Right ventricle myocardium inferior (tissue), 1 donor: ENCODE measurements around the gene ABI2. TPM values are rescaled to one million over a fixed set of nuclear protein-coding genes. Genes with fewer than 3 reads are reported as not detected.
"Not testable (repeated sequence)": the region's sequence is repeated elsewhere in the genome, so short reads cannot be mapped to it uniquely, and the experiment has no call there.

Experiments
- ATAC-seq: fragments of 200-7000 bp; cut with Tn5 transposase; one replicate; pipeline ENCODE4 v1.9.1; 2020; ENCODE audit warnings: mild to moderate bottlenecking, moderate library complexity
- DNase-seq: peaks from one replicate; pipeline ENCODE4 v3.0.0; 2021; ENCODE audit errors: missing footprints
- intact Hi-C: fragments of 100-400 bp; cut with DNase I; formaldehyde crosslinking; loops from one replicate; pipeline ENCODE4 v1.11.0; 2022
- total RNA-seq: library from RNA; stranded (reverse); fragmentation: NEBNext Ultra II Directional; extraction: Animal tissue kit (Norgen Biotek cat#: 25700); gene quantifications from one replicate; pipeline ENCODE4 v1.2.1, GENCODE V29; 2021
- donor health status: DM: no; HTN: yes; CAD: no; lungs with severe emphysema.

ABI2 gene
- total RNA-seq, 1 donor from 2014 or later, result 43.5 TPM

DNA sequence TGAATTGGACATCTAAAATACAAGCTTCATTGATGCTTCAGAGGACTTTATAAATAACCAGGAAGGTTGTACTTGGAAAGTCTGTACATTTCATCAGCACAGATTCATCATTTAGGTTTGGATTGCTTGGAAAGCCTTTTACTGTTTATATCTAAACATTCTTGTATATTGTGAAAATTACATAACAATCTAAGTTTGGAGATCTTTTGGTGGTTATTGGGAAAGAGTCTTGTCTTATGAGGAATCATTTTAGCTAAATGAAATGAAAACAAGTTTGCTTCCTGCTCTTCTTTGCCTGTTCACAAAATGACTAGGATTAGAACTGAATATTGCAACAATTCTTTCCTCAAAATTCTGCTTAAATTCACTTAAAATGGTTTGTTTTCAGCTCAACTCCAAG, 79.3 kb downstream of the ABI2 start:
- intact Hi-C loops, result no loop called here
- DNase-seq (no peak), ATAC-seq (no peak)

DNA sequence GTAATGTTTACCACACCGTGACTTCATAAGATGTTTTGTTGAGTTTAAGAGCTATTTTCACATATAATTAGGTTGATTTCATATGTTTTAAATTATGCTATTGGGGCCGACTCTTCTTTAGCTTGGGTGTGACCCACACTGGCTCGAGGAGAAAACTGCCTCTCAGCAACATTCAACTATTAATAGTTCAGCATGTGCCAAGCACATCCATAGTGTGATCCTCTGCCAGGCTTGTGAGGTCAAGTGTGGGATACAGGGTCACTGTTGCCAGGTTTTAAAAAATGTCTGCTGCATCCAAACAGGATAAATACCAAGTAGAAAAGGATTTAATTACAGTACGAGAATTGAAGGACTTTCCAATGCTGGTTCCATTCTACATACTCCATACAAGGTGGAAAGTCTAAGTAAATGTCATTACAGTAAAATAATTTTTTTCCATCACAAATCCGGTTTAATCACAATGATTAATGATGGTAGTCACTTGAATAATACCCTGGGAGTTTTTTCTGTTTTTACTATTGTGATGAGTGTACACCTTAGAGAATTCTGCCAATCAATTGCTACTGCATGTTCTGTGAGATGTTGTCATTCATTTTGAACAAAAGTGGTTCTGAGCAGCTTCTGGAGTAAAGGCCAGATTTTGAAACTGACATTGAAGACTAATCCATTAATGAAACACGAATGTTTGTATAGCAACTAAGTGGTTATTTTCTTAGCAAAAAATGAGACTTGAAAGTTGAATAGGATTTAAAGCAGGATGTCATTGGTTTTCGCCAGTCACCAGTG, 84.5 kb downstream of the ABI2 start:
- intact Hi-C loops, result loop anchor here (5.0 kb wide), 1 partner anchor 85 kb away; the partner anchor contains the start of gene ABI2
- ATAC-seq (peak; percentile 94), DNase-seq (no peak)

DNA sequence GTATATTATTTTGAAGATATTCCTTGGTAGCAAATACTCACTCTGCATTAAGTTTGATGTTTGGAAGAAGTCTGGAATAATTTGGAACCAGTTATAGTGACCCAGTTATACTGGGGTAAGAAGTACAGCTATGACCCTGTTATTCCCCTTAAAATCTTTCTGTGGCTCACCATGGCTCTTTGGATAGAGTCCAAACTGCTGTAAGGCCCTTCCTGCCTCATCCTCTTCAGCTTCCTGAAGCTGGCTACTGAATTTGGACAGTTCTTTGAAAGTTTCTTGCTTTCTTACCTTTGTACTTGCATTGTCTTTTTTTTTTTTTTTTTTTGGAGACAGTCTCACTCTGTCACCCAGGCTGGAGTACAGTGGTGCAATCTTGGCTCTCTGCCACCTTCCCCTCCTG, 85.6 kb downstream of the ABI2 start:
- ATAC-seq (no peak), DNase-seq (no peak)

DNA sequence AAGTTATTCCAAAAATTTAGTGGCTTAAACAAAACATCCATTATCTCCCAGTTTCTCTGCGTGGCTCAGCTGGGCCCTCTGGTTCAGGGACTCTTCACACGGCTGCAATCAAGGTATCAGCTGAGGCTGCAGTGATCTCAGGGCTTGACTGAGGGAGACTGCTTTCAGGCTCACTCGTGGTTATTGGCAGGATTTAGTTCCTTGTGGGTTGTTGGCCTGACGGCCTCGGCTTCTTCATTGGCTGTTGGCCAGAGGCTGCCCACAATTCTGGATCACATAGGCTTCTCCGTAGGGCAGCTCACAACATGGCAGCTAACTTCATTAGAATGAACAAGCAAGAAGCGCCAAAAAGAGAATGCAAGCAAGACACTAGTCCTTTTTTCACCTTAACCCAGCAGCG, 90.1 kb downstream of the ABI2 start:
- intact Hi-C loops, result no loop called here
- no peak for DNase-seq
- no peak for ATAC-seq

More for the DNA sequence above, 85.6 kb downstream of the ABI2 start:
- intact Hi-C loops, result loop anchor here (5.0 kb wide), 1 partner anchor 86 kb away; the partner anchor contains the start of gene ABI2

DNA sequence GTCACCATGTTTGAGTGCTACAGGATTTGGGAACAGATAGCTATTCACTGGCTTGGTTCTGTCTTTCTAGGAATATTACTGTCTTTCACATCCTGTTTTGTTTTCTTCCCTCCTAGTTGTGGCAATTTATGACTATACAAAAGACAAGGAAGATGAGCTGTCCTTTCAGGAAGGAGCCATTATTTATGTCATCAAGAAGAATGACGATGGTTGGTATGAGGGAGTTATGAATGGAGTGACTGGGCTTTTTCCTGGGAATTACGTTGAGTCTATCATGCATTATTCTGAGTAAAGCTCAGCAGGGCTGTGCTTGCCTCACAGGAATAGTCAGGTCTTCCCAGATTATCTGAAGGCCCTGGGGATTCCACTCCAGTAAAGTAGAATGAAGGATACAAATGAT, 98.9 kb downstream of the ABI2 start:
- ATAC-seq (no peak), DNase-seq (no peak)
- intact Hi-C loops, result no loop called here

DNA sequence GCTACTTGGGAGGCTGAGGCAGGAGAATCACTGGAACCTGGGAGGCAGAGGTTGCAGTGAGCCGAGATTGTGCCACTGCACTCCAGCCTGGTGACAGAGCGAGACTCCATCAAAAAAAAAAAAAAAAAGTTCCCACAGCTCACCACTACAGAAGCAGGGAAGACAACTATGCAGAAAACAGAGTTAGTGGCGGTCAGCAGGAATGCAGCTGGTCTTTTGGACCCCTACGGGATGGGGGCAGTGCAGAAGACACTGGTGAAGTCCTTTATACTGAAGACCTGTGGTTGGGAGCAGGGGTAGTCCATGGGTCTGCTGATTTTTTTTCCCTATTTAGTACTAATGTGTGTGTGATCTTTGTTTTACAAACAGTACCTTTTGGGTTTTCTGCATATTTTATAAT, 101.4 kb downstream of the ABI2 start:
- ATAC-seq, DNase-seq, intact Hi-C loops: not testable (repeated sequence)

DNA sequence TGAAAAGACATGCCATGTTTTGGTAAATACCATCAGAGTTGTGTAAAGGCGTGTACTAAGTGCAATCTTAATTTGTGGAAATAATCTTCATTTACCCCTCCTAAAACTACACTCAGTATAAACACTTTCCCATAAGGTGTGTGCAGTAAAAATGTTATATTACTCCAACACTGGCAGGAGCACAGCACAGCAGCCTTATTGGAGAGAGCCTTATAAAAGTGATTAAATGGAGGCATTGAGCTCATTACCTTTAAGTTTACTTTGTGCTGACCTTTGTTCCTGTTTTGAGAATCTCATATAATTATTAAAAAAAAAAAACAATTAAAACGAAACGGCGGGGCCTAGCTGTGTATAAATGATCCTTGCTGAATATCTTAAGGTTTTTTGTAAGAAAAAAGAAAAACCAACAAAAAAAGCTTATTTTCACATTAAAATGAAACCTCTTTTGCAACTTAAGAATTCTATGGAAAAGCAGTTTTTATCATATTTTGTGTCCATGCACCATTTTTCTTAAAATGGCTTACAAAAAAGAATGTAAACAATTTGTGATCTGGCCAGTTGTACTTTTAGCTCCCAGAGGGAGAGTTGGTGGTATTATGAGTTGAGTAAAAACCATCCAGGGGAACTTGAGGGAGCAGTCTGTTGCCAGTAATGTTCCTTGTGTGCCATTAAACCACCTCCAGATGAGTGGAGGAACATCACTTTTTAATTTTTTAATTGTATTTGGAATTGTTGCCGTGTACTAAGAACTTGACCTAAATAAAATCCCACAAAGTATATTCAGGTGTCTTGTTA, 103.4 kb downstream of the ABI2 start:
- intact Hi-C loops, result no loop called here

DNA sequence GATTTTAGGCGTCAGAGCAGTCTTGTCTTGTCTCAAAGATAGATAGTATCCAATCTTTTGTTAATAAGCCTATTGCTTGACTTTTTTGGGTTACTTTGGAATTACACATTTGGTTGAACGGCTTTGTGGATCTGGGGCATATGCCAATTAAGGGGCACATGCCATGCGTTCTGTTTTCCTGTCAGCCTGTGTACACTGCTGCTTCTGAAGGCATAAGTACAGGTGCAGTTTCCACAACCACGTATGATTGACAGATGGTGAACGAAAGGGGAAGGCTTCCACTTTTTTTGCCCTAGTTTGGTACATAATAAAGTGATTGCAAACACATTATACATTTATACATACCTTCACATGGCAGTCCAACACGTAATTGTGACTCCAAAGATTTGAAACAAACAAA, 104.6 kb downstream of the ABI2 start:
- intact Hi-C loops, result no loop called here

More for the DNA sequence above, 103.4 kb downstream of the ABI2 start:
- DNase-seq (no peak), ATAC-seq (no peak)

DNA sequence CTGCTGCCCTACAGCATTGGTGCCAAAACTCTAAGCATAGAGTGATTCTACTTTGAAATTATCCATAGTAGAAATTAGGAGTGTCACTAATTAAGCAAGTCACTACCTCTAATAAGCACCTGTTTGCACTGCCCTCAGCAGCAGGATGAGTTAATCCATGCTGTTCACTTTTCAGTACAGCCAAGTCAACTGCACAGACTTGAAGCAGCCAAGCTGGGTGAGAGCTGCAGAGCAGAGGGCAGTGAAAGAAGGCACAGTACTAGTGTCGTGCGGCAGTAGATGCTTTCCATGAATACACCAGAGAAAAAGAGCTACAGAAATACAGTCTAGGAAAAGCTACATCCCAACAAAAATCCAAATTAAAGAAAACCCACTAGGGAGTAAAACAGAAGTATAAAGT, 108.3 kb downstream of the ABI2 start:
- intact Hi-C loops, result no loop called here
- no peak for ATAC-seq
- DNase-seq, result no peak

More for the DNA sequence above, 104.6 kb downstream of the ABI2 start:
- no peak for DNase-seq
- no peak for ATAC-seq

DNA sequence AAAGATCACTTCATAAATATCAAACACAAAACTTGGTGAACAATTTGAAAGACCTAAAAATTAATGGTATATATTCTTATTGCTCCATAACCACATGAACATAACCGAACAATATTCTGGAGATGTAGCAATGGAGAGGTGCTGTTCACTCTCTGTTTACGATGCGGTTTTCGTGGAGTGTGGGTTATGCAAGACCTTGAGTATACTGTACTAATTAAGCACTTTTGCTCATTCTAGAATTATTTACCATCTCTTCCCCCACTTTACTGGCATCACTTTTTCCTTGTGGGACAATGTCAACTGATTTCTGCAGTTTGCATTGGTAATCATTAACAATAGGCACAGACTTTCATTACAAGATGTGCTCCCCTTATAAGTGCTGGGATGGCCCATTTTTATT, 109.3 kb downstream of the ABI2 start:
- DNase-seq, result no peak
- intact Hi-C loops, result no loop called here
- no peak for ATAC-seq

DNA sequence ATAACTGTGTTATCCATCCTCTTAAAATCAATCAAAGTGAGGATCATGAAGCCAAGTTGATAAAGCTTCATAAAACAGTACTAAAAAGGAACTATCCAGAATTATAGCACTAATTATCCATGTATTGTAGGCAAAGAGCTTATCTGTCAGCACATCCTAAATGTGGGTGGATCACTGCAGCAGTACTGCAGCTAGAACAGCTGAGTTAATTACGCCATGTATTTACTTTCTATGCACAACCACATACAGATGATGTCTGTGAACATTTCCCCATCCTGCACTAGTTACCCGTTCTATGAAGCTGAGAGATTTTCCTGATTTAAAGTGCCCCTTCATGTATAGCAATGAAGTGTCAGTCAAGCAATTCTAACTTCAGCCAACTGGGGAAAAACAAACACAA, 110.3 kb downstream of the ABI2 start:
- DNase-seq (no peak), ATAC-seq (no peak)
- intact Hi-C loops, result no loop called here

DNA sequence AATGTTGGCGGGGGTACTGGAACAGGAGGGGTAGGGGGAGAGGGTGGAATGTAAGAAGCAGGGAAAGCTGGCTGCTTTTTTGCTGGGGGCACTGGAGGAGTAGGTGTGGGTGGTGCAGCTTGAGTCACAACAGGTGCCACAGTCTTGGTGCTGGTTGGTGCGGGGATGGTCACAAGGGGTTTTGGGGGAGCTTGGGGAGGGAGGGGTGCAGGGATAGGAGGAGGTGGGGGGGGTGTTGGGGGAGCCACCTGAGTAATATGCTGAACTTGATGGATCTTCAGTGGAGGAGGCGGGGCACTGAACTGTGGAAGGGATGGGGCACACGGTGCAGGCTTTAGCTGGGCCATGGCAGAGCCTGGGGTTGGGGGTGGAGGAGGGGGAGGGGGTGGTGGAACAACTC, 112.5 kb downstream of the ABI2 start:
- no peak for DNase-seq
- no peak for ATAC-seq
- intact Hi-C loops, result no loop called here

DNA sequence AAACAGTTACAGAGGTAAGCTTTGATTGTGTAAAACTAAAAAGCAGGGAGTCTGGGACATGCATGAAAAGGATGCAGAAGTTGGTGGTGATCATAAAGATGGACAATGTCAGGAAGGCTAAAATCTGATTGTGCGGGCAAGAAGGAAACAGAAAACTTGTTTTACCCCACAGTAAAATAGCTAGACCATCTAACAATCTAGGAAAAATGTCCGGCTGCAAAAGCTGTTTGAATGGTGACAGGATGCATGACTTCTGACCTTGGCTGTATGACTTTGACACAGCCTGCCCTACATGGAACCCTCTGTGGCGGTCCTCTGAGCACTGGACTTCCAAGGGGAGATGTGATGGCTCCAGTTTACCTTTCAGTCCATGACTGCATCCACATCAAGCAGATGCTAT, 113.3 kb downstream of the ABI2 start:
- intact Hi-C loops, result no loop called here
- no peak for DNase-seq
- no peak for ATAC-seq

DNA sequence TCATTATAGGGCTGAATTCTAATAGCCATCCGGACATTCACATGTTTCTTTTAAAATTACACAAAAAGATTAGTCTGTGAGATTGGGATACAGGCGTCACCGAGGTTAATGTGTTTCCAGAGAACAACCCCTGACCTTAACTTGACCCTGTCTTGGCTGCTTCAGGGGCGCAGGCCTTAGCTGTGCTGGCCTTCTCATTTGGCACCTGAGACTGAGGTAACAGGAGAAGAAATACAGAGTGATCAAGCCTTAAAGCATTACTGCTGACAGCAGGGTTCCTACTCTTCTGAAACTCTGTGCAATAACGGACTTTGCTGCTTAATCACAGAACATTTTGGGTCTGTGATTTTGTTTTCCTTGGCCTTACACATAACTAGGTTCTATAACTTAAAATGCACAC, 114.3 kb downstream of the ABI2 start:
- DNase-seq (no peak), ATAC-seq (peak; percentile 26)
- intact Hi-C loops, result no loop called here

DNA sequence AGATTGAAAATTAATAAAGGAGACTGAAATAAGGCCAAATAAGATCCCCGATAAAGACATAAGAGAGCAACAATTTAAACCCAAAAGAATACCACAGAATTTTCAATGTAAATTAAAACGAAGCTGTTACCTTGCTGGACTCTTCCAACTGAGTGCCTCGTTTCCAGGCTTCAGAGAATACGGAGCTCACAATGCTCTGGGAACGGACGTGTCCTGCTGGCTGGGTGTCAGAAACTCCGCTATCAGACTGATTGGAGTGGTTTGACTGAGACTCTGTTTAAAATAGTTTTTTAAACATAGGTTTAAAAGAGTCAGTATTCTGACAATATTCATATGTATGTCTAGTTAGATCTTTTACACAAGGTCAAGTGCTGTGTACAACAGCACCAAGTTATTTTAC, 116.5 kb downstream of the ABI2 start:
- DNase-seq (no peak), ATAC-seq (peak; percentile 67)

DNA sequence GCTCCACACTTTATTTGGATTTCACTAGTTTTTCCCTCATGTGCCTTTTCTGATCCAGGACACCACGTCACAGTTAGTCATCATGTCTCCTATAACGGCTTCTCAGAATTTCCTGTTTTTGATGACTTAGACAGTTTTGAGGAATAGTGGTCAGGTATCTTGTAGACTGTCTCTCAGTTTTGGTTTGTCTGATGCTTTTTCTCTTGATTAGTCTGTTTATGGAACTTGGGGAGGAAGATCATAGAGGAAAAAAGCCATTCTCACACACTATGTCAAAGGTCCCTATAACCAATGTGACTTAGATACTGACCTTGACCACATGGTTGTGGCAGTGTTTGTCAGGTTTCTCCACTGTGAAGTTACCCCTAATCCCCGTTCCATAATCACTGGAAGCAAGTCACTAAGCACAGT, 117.9 kb downstream of the ABI2 start:
- ATAC-seq (no peak), DNase-seq (no peak)
- intact Hi-C loops, result loop anchor here (5.0 kb wide), 1 partner anchor 209 kb away; the partner anchor contains the start of gene CYP20A1

More for the DNA sequence above, 116.5 kb downstream of the ABI2 start:
- intact Hi-C loops, result loop anchor here (5.0 kb wide), 1 partner anchor 207 kb away; the partner anchor contains the start of gene CYP20A1

DNA sequence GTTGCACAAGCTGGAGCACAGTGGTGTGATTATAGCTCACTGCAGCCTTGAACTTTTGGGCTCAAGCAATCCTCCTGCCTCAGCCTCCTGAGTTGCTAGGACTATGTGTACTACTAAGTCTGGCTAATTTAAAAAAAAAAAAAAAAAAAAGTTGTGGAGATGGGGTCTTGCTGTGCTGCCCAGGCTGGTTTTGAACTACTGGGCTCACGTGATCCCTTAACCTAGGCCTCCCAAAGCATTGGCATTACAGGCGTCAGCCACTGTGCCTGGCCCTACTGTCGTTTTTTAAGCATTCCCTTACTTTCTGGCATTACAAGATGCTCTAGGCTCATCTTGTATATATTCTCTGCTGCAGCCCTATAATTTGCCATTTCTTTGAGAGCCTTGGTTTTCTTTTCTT, 118.6 kb downstream of the ABI2 start:
- intact Hi-C loops, result loop anchor here (5.0 kb wide), 1 partner anchor 209 kb away; the partner anchor contains the start of gene CYP20A1
- ATAC-seq (no peak), DNase-seq (no peak)

DNA sequence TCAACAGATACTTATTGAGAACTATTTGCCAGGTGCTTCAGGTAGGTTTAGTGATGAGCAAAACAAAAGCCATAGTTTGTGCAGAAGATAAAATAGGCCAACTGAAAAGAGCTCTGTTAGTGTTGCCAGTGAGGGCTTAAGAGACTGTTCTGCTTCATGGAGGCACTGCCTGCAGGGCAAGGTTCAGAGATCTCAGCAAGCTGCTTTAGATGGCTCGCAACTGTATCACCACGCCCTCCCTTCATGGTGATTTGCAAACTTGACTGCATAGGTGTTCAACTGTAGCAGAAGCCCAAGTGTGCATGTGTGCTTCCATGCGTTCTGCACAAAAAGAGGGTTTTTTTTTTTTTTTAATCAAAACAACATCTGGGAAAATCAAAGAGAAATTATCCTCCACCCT, 122.4 kb downstream of the ABI2 start:
- intact Hi-C loops, result loop anchor here (5.0 to 10.0 kb wide), 2 partner anchors 186 to 223 kb away; no protein-coding TSS in a partner anchor
- ATAC-seq (no peak), DNase-seq (no peak)

DNA sequence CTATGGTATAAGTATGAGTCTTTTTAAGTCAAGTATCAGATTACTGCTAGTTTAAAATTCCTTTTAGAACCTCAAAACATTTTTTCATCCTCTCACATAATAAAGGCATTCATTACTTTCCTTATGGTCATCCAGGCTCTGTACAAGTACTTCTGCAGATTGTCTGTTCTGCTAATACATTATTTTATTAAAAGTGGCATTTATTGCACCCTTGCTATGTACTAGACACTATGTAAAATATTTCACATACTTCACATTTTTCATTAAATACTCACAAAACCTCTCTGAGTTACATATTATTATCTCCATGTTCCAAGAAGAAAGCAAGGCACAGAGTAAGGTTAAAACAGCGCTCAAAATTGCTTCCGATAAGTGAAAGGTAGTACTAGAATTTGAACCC, 122.8 kb downstream of the ABI2 start:
- DNase-seq, result no peak
- ATAC-seq, result no peak
- intact Hi-C loops, result loop anchor here (5.0 to 10.0 kb wide), 2 partner anchors 186 to 224 kb away; no protein-coding TSS in a partner anchor
